ENCODE measurements around the gene PABPC1L.

PABPC1L gene

DNA sequence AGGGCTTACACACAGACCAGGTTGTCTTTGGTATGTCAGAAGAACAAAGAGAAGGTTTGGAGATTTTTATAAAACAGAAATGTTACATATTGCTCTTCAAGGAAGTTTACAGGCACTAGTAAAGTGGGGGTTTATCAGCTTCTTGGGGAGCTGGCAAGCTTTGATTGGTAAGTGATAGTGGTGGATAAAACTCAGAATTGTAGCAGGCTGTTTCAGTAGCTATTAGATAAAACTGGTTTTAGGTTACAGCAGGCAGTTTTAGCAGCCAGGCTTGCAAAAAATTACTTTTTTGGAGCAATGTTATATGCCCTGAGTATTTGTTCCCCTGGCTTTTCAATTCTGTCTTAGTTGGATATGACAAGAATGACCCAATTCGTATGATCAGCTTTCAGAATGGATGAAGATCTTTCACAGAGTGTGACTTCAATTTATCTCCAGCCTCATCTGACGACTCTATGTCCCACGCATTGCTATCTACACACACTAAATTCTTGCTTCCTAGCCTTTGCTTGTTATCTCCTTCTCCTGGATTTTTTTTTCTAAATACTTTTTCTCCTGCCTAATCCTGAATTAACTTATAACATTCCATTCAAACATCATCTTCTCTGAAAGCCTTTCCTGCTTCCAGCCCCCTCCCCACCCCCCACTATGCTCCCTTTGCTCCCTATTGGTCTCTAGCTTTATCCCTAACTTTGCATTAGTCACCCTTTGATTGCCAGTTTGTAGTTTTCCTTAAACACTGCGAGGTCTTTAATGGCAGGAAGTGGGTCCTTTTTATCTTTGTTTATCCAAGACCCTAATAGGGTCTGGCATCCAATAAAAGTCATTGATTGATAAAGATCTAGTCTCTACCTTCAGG, 51.4 kb downstream of the PABPC1L start:
- H3K4me3 ChIP-seq = peak overlapping the region; percentile 93; the same call in 1 of the 2 replicates
- H3K9me3 ChIP-seq (ENCODE audit: low read depth, low read length) = no peaks in the 10 kb centered on the region
- H3K9ac ChIP-seq (ENCODE audit: insufficient read length) = no peak overlapping the region
- peak overlapping the region; percentile 43; the same call in 1 of the 2 replicates for H3K27ac ChIP-seq
- TF ChIP-seq EZH2 (IDR thresholded peaks at IDR 0.05) (no peak), FOXP2 (optimal IDR thresholded peaks at IDR 0.05; ENCODE audit: control extremely low read depth, extremely low read length, insufficient read depth) (no peak), POLR2AphosphoS5 (IDR thresholded peaks at IDR 0.05; ENCODE audit: borderline replicate concordance, low read depth, low read length) (no peak)
- H3K36me3 ChIP-seq (ENCODE audit: insufficient read depth, low read length) = peaks cover 8% of the 10 kb centered on the region
- no peak for DNase-seq (ENCODE audit: low read depth, low spot score)

- Histone ChIP-seq H3K4me3 (no peak overlapping the region), H3K9me3 (ENCODE audit: low read depth, low read length) (no peaks in the 10 kb centered on the region), H3K27ac (no peak overlapping the region), H3K9ac (ENCODE audit: insufficient read length) (no peak overlapping the region), H3K36me3 (ENCODE audit: insufficient read depth, low read length) (peaks cover 5% of the 10 kb centered on the region; the same call in 1 of the 2 replicates)
- no peak for TF ChIP-seq FOXP2 (optimal IDR thresholded peaks at IDR 0.05; ENCODE audit: control extremely low read depth, extremely low read length, insufficient read depth)
- TF ChIP-seq EZH2 (IDR thresholded peaks at IDR 0.05) = no peak
- no peak for TF ChIP-seq POLR2AphosphoS5 (IDR thresholded peaks at IDR 0.05; ENCODE audit: borderline replicate concordance, low read depth, low read length)
- DNase-seq (ENCODE audit: low read depth, low spot score) = no peak
These were observed 52.0 kb downstream of the PABPC1L start for GRCh38 chr20:44961870-44962267.

GRCh38 chr20:44962483-44962882, 52.6 kb downstream of the PABPC1L start:
- TF ChIP-seq POLR2AphosphoS5 (IDR thresholded peaks at IDR 0.05; ENCODE audit: borderline replicate concordance, low read depth, low read length) (no peak), EZH2 (IDR thresholded peaks at IDR 0.05) (no peak), FOXP2 (optimal IDR thresholded peaks at IDR 0.05; ENCODE audit: control extremely low read depth, extremely low read length, insufficient read depth) (no peak)
- DNase-seq (ENCODE audit: low read depth, low spot score) = no peak
- Histone ChIP-seq H3K9ac (ENCODE audit: insufficient read length) (no peak overlapping the region), H3K9me3 (ENCODE audit: low read depth, low read length) (no peaks in the 10 kb centered on the region), H3K36me3 (ENCODE audit: insufficient read depth, low read length) (peaks cover 5% of the 10 kb centered on the region; the same call in 1 of the 2 replicates), H3K27ac (no peak overlapping the region), H3K4me3 (no peak overlapping the region)

- Histone ChIP-seq H3K4me3 (no peak overlapping the region), H3K36me3 (ENCODE audit: insufficient read depth, low read length) (no peaks in the 10 kb centered on the region), H3K9ac (ENCODE audit: insufficient read length) (no peak overlapping the region), H3K9me3 (ENCODE audit: low read depth, low read length) (no peaks in the 10 kb centered on the region), H3K27ac (no peak overlapping the region)
- no peak for DNase-seq (ENCODE audit: low read depth, low spot score)
- no peak for TF ChIP-seq FOXP2 (optimal IDR thresholded peaks at IDR 0.05; ENCODE audit: control extremely low read depth, extremely low read length, insufficient read depth)
- no peak for TF ChIP-seq EZH2 (IDR thresholded peaks at IDR 0.05)
- no peak for TF ChIP-seq POLR2AphosphoS5 (IDR thresholded peaks at IDR 0.05; ENCODE audit: borderline replicate concordance, low read depth, low read length)
These were observed 53.7 kb downstream of the PABPC1L start for GRCh38 chr20:44963325-44964215.

DNA sequence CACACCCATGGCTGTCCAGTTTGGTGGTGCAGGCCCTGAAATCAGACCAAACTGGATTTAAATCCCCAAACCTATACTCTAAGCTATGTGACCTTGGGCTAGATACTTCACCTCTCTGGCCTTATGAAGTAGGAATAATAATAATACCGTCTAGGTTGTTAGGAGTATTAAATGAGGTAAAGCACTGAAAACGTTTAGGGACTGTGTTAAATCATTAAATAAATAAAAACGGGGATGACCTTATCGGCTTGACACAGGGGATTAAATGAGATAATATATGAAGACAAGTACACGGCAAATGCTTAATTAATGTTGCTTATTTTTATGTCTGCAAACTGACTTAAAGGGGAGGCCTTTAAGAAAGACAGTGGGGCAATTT, 55.8 kb downstream of the PABPC1L start:
- Histone ChIP-seq H3K9ac (ENCODE audit: insufficient read length) (peak overlapping the region; percentile 81), H3K9me3 (ENCODE audit: low read depth, low read length) (no peaks in the 10 kb centered on the region), H3K36me3 (ENCODE audit: insufficient read depth, low read length) (no peaks in the 10 kb centered on the region), H3K27ac (no peak overlapping the region), H3K4me3 (peak overlapping the region; percentile 82)
- no peak for DNase-seq (ENCODE audit: low read depth, low spot score)
- TF ChIP-seq FOXP2 (optimal IDR thresholded peaks at IDR 0.05; ENCODE audit: control extremely low read depth, extremely low read length, insufficient read depth) (no peak), POLR2AphosphoS5 (IDR thresholded peaks at IDR 0.05; ENCODE audit: borderline replicate concordance, low read depth, low read length) (no peak), EZH2 (IDR thresholded peaks at IDR 0.05) (no peak)

- TF ChIP-seq POLR2AphosphoS5 (IDR thresholded peaks at IDR 0.05; ENCODE audit: borderline replicate concordance, low read depth, low read length) = peak; percentile 90
- no peak for TF ChIP-seq EZH2 (IDR thresholded peaks at IDR 0.05)
- TF ChIP-seq FOXP2 (optimal IDR thresholded peaks at IDR 0.05; ENCODE audit: control extremely low read depth, extremely low read length, insufficient read depth) = peak; percentile 42
- Histone ChIP-seq H3K27ac (no peak within 1 kb of the TSS), H3K36me3 (ENCODE audit: insufficient read depth, low read length) (no peaks in the 10 kb centered on the region), H3K9ac (ENCODE audit: insufficient read length) (peak within 1 kb of the TSS; percentile 81), H3K9me3 (ENCODE audit: low read depth, low read length) (no peaks in the 10 kb centered on the region), H3K4me3 (peak within 1 kb of the TSS; percentile 82)
- DNase-seq (ENCODE audit: low read depth, low spot score) = no peak
These were observed 56.4 kb downstream of the PABPC1L start, which contains the start of gene STK4 for GRCh38 chr20:44966030-44966961. STK4 (plus strand) TSS chr20:44966512; CDS start chr20:44966569, 57 bp downstream.

DNA sequence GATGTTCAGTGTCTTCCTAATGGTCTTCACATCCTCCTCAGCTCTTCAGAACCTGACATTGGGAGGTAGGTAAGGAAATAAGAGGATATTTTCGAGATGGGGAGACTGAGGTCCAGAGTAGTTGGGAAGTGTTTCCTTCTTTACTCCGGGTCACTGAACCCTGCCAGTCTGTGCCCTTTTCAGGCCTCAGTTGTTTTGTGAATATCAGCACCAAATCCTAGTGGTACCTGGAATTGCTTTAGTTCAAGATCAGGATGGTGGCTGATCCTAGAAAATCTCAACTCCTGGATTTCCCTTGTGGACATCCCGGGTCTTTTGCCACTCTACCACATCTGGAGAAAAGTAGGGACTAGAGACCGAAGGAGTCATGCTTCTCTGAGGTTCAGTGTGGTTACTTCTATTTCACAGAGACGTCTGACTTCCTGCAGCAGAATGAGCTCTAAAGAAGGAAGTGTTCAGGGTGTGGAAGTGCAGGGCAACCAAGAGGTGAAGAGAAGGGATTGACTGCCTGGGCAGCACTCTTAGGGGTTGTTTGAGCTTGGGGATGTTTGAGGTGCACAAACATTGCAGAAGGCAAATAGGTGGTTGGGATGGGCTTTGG, 57.4 kb downstream of the PABPC1L start:
- DNase-seq (ENCODE audit: low read depth, low spot score) = no peak
- peak overlapping the region; percentile 82 for H3K4me3 ChIP-seq
- H3K27ac ChIP-seq = no peak overlapping the region
- TF ChIP-seq POLR2AphosphoS5 (IDR thresholded peaks at IDR 0.05; ENCODE audit: borderline replicate concordance, low read depth, low read length) (no peak), EZH2 (IDR thresholded peaks at IDR 0.05) (no peak), FOXP2 (optimal IDR thresholded peaks at IDR 0.05; ENCODE audit: control extremely low read depth, extremely low read length, insufficient read depth) (no peak)
- no peaks in the 10 kb centered on the region for H3K36me3 ChIP-seq (ENCODE audit: insufficient read depth, low read length)
- peak overlapping the region; percentile 74 for H3K9ac ChIP-seq (ENCODE audit: insufficient read length)
- H3K9me3 ChIP-seq (ENCODE audit: low read depth, low read length) = no peaks in the 10 kb centered on the region

Data from SK-N-MC (cell line).